A673 (cell line): ENCODE data around the gene NEB.

Source experiments
- CTCF ChIP-seq: fragments of 300-800, 200-600 bp; sonication (generic); conservative IDR thresholded peaks from 2 replicates; pipeline ENCODE4 v1.5.1; 2017; ENCODE audit warnings: low read depth, mild to moderate bottlenecking, antibody characterized with exemption, low read length, moderate library complexity, mixed read lengths
- EZH2 ChIP-seq: fragments of 200-600 bp; sonication (generic); IDR thresholded peaks from 2 replicates; pipeline ENCODE4 v1.6.1; 2017; ENCODE audit warnings: borderline replicate concordance, low read depth, mild to moderate bottlenecking, mixed read lengths, antibody characterized with exemption, low read length; ENCODE audit not compliant: poor library complexity, severe bottlenecking

- TF ChIP-seq CTCF = no peak
- no peak for TF ChIP-seq EZH2
These were observed 24.5 kb upstream of the NEB start for GRCh38 chr2:151758744-151759143.
